HG03520 (cell line): ENCODE measurements around the gene GPER1.

Experiments
- ATAC-seq: cut with Tn5 transposase; IDR thresholded peaks from one replicate; pipeline ENCODE4 v1.9.1; 2021; ENCODE audit warnings: mild to moderate bottlenecking, moderate library complexity; ENCODE audit not compliant: unreplicated experiment

The GPER1 gene

DNA sequence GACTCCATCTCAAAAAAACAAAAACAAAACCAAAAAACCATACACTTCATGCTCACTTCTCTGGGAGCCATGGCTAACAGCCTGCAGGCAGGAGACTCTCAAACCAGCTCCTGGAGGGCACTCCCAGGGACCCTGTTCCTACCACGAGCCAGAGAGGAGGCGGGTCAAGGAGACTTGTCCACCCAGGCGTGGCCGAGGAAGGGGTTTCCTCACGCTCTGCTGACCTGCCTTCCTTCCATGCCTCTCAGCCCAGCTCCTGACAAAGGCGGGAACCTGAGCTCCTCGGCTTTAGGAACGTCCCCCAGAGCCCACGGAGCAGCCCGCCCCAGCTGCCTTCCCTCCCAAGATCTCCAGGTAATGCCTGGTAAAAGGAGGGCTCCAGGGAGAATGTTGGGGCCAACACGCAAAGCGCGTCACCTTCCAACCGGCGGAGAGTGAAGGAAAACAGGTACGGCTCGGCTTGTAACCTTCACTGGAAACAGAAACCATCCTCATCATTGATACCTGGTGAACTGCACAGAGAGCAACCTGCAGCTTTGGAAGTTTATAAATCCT lies 34.0 kb upstream of the GPER1 start:
- no peak for ATAC-seq

DNA sequence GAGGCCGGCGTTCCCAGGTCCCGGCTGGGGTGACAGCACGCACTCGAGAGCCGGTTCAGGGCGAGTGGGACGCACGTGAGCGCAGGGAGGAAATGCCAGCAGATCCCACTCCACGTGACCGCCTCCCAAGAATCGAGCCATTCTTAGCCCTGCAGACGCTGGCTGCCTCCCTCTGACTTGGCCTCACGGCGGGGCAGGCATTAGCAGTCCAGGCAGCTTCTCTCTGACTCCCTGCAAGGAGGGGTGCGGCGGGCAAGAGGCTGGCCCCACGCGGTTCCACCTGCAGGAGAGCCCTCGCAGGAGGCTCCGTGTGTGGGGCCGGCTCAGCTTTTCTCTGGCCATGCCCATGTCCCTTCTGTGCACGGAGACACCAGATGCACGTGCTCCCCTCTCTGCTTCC lies 33.5 kb upstream of the GPER1 start:
- no peak for ATAC-seq

DNA sequence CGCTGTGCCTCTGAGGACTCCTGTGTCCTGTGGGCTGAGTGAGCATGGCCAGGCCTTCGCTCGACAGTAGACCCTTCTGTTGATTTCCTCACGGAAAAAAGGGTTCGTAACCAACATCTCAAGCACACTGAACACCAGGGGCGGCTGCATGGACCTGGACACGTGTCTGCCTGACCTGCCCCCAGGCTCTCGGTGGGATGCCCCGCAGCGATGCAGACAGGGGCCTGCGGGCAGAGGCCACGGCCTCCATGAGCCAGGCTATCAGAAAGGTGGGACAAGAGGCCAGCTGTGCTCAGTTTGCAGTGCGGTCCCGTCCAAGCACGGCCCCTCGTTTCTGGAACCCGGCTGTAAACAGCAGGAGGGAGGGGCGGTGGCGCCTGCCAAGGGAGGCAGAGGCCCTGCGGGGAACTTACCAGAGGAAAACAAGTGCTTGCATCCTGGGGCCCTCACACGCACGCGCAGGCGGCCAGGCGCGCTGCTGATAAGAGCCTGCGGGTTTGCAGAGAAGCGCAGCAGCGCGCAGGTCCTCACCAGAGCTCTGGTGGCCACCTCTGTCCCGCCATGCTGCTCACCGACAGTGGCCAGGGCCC lies 33.0 kb upstream of the GPER1 start:
- ATAC-seq: no peak

GRCh38 chr7:1055491-1055955 lies 32.4 kb upstream of the GPER1 start:
- ATAC-seq: no peak

- no peak for ATAC-seq
These were observed 31.7 kb upstream of the GPER1 start for GRCh38 chr7:1055956-1056784.

GRCh38 chr7:1056785-1057410 lies 31.0 kb upstream of the GPER1 start:
- no peak for ATAC-seq

DNA sequence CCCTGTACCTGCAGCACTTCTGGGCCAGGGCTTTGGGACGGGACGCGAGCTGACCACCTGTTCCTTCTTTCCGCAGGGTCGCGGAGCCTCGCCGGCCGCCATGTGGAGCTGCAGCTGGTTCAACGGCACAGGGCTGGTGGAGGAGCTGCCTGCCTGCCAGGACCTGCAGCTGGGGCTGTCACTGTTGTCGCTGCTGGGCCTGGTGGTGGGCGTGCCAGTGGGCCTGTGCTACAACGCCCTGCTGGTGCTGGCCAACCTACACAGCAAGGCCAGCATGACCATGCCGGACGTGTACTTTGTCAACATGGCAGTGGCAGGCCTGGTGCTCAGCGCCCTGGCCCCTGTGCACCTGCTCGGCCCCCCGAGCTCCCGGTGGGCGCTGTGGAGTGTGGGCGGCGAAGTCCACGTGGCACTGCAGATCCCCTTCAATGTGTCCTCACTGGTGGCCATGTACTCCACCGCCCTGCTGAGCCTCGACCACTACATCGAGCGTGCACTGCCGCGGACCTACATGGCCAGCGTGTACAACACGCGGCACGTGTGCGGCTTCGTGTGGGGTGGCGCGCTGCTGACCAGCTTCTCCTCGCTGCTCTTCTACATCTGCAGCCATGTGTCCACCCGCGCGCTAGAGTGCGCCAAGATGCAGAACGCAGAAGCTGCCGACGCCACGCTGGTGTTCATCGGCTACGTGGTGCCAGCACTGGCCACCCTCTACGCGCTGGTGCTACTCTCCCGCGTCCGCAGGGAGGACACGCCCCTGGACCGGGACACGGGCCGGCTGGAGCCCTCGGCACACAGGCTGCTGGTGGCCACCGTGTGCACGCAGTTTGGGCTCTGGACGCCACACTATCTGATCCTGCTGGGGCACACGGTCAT lies 30.3 kb upstream of the GPER1 start:
- ATAC-seq: no peak

GRCh38 chr7:1058311-1058710 lies 29.6 kb upstream of the GPER1 start:
- no peak for ATAC-seq

DNA sequence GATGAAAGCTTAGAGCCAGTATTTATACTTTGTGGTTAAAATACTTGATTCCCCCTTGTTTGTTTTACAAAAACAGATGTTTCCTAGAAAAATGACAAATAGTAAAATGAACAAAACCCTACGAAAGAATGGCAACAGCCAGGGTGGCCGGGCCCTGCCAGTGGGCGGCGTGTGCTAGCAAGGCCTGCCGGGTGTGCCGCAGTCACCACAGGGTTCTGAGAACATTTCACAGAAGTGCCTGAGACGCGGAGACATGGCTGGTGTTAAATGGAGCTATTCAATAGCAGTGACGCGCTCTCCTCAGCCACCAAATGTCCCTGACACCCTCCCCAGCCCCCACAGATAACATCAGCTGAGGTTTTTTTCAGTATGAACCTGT lies 29.1 kb upstream of the GPER1 start:
- no peak for ATAC-seq

DNA sequence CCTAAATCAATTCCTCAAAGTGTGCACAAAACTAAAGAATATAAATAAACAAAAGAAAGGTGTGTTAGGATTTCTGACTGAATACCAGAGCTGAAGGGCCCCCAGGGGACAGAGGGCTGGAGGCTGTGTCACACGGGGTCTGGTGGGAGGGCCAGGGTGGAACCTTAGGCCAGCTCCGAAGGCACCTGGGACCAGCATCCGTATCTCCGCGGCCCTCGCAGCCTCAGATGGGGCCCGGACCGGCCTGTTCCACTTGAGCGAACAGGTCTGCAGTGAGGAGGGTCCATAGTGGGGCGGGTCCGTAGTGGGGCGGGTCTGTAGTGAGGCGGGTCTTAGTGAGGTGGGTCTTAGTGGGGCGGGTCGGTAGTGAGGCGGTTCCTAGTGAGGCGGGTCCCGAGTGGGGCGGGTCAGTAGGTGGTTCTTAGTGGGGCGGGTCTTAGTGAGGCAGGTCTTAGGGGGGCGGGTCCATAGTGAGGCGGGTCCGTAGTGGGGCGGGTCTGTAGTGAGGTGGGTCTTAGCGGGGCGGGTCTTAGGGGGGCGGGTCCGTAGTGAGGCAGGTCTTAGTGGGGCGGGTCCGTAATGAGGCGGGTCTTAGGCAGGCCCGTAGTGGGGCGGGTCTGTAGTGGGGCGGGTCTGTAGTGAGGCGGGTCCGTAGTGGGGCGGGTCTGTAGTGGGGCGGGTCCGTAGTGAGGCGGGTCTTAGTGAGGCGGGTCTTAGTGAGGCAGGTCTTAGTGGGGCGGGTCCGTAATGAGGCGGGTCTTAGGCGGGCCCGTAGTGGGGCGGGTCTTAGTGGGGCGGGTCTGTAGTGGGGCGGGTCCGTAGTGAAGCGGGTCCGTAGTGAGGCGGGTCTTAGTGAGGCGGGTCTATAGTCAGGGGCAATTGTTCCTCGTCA lies 28.5 kb upstream of the GPER1 start:
- ATAC-seq: no peak

DNA sequence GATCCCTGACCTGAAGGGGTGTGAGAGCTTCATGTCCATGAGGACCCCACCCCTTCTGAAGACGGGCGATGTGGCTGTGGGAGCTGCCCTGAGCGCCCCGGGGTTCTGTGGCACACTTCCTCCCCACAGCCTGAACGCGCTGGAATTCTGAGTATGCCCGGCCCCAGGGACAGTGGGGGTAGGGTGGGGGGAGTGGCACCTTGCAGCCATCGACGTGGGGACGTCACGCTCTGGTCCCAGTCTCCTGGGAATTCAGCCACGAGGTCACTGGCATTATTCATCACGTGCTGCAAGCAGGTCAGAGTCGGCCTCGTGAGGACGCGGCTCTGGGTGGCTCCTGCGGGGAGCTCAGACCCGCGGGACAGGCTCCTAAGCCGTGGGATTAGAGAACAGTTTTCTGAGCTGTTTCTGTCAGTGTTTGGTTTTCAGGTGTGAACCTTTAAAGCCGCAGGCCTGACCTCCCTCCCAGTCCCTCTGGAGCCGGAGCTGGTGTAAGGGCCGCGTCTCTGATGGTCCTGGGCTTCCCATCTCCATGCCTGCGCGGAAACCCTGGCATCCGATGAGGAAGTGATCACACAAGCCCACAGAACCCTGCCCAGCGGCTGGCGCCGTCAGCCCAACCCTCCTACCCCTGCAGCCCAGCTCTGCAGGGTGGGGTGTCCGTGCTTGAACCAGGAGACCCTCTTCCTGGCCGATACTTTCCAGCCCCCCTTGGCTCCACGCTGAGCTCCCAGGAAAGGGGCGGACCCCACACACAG lies 27.4 kb upstream of the GPER1 start:
- ATAC-seq: no peak

DNA sequence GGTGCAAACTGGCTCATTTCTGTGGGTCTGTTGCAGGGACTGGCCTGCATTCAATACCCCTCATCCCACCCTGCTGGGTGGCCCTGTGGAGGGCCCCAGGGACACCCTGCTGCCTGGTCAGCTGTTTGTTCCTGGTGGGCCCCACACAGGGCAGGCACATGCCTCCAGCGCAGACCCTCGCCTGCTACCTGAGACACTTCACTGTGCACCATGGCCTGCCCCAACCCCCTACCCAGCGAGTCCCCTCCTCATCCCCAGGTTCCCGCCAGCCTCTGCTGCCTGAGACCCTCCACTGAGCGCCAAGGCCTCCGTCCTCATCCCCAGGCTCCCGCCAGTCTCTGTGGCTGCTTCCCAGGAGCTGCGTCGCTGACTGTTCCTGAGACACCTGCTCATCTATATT lies 26.7 kb upstream of the GPER1 start:
- no peak for ATAC-seq

GRCh38 chr7:1062296-1063294 lies 25.3 kb upstream of the GPER1 start:
- peak; percentile 62 for ATAC-seq

DNA sequence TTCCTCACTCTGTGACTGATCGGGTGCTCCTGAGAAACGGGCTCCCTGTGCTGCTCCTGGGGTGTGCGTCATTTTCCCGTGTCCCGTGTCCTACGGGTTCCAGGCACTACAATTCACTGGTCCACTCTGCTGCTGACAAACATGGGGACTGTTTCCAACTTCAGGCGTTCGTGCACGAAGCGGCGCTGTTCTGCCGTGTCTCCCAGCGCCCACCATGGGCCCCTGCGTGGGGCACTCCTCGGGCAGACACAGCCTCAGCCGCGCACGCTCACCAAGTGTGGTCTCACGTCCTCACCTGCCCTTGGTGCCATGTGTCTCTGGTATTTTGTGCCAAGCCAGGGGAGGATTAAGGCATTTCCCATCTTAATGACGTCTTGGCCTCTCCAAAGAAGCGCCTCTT lies 24.6 kb upstream of the GPER1 start:
- no peak for ATAC-seq

DNA sequence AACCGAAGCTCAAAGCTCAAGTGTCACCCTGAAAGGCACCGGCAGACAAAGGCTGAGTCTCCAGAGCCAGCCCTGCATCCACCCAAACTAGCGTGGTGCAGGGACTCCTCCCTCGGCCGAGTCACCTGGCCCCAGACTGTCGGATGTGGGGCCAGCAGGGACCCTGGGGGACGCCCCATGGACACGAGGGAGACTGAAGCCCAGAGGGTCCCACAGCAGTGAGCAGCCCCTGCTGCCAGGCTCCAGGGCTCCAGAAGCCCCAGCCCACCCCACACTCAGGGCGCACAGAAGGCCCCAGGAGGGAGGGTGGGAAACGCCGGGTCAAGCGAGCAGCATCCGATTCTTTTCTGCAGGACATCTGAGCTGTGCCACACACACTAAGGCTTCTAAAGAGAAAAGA lies 23.3 kb upstream of the GPER1 start:
- no peak for ATAC-seq

GRCh38 chr7:1065263-1065584 lies 22.7 kb upstream of the GPER1 start:
- ATAC-seq: no peak

DNA sequence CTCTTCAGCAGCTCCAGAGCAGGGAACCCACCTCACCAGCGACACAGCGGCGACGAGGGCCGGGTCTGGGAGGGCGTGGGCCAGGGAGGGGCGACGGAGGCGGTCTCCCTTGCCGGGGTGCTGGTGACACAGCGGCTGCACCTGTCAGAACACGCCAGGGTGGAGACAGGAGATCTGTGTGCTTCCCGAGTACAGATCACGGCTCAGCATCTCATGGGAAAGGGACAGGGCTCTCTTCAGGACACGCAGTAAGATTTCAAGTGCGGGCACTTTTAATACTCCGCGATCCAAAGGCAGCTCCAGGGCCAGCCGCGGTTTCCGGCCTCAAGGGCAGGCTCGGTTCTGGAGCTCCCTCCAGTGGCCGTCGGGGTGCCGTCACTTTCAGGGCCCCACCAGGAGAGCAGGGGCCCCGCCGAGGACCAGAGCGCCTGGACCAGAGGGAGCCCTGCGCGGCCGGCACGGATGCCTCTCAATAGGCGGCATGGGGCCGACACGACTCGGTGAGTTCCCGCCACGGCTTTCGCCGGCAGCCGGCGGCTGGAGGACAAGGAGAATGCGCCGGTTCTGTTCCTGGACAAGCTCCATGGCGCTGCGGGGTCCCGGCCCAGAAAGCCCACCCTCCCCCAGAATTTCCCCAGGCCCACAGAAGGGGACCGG lies 22.2 kb upstream of the GPER1 start:
- ATAC-seq: no peak

DNA sequence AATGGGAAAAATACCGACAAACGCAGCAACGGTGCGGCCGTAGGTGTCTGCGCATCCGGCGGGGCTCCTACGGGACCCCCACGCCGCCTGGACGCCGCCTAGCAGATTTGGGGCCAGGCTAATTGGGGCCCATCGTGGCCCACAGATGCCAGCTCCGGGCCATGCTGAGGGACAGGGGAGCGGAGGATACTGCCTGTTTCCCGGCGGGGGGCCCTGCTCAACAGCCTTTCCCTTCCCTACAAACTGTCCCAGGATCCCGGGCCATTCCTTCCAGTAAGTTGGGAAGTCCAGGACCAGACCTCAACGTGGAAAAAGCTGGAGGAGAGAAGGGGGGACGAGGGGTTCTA lies 21.7 kb upstream of the GPER1 start:
- ATAC-seq: no peak
